Activated CD8-positive, alpha-beta memory T cell treated with anti-CD3 and anti-CD28 coated beads for 24 hours (primary cell): ENCODE measurements around the gene UBASH3A.
A peak's percentile ranks its signal among the peaks of the same experiment; 100 is the strongest.

Experiments
- DNase-seq: peaks from one replicate; pipeline ENCODE4 v3.0.0-alpha.2; 2020

The UBASH3A gene

GRCh38 chr21:42495027-42495426 lies 91.3 kb downstream of the UBASH3A start:
- DNase-seq: peak; percentile 51

DNA sequence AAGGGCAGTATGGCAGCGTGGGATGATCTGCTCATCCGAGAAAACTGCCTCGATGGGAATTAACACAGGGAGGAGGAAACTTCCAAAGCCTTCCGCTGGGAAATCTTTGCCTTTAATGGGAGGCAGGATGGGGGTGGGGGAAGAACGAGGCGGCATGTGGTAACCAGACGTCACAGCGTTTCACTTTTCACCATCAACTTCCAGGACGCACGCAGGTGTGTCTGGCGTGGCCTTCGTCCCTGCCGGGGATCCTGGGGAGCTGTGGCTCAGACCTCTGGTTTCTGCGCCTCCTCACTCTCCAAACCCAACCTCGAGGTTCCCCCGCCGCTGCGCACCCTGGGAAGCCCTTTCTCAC lies 92.0 kb downstream of the UBASH3A start:
- DNase-seq: no peak

- DNase-seq: peak; percentile 99
These were observed 92.6 kb downstream of the UBASH3A start, which contains the start of gene RSPH1 for GRCh38 chr21:42496120-42496838. Gene RSPH1 (minus strand): TSS chr21:42496224. CDS start chr21:42496186, 38 bp downstream.

- no peak for DNase-seq
These were observed 93.1 kb downstream of the UBASH3A start for GRCh38 chr21:42496839-42497202.
